HUES64 (cell line): ENCODE measurements around the gene NPTXR. TPM values are rescaled to one million over a fixed set of nuclear protein-coding genes. Genes with fewer than 3 reads are reported as not detected.

ENCODE experiments used
- H3K27ac ChIP-seq: 2 replicates; pipeline ENCODE4 v1.7.0; 2013; ENCODE audit warnings: low read depth, low read length, inconsistent platforms
- H3K27me3 ChIP-seq: 2 replicates; pipeline ENCODE4 v1.6.1; 2013; ENCODE audit warnings: mild to moderate bottlenecking, low read length; ENCODE audit not compliant: insufficient read depth
- H3K36me3 ChIP-seq: 2 replicates; pipeline ENCODE4 v1.6.1; 2013; ENCODE audit warnings: mild to moderate bottlenecking, low read length; ENCODE audit not compliant: insufficient read depth
- H3K4me1 ChIP-seq: 2 replicates; pipeline ENCODE4 v1.6.1; 2013; ENCODE audit warnings: mild to moderate bottlenecking, low read length, moderate library complexity; ENCODE audit not compliant: insufficient read depth
- H3K4me3 ChIP-seq: 2 replicates; pipeline ENCODE4 v1.5.1; 2013; ENCODE audit warnings: mild to moderate bottlenecking, low read length, moderate library complexity
- H3K9ac ChIP-seq: 2 replicates; pipeline ENCODE4 v1.6.1; 2013; ENCODE audit warnings: mild to moderate bottlenecking, low read depth, low read length
- H3K9me3 ChIP-seq: 2 replicates; pipeline ENCODE4 v1.6.1; 2013; ENCODE audit warnings: low read depth, low read length; ENCODE audit not compliant: insufficient read depth
- WGBS: fragments of 150-250, 120-280 bp; methylation state at CpG from one replicate; pipeline ENCODE4 v1.1.7; 2013; ENCODE audit warnings: missing lambda C conversion rate; 5-methylcytosine and 5-hydroxymethylcytosine counted together
- polyA plus RNA-seq, 2 experiments: library from polyadenylated mRNA; stranded (reverse); fragments of 50-300 nt; gene quantifications; one replicate each; pipeline ENCODE4 v1.2.3, GENCODE V29; 2013

Gene NPTXR
- polyA plus RNA-seq (2013, experiment 1 of 2) = 3.9 TPM
- 3.5 TPM for polyA plus RNA-seq (2013, experiment 2 of 2)

- H3K4me3 ChIP-seq = peak within 1 kb of the TSS; percentile 53
- peaks cover 59% of the 10 kb centered on the region for H3K27me3 ChIP-seq
- WGBS = under 1% methylated on average over 105 of the region's 105 CpGs
- peak within 1 kb of the TSS; percentile 54 for H3K9ac ChIP-seq
- H3K27ac ChIP-seq = no peak within 1 kb of the TSS
- no peaks in the 10 kb centered on the region for H3K4me1 ChIP-seq
- no peaks in the 10 kb centered on the region for H3K9me3 ChIP-seq
- H3K36me3 ChIP-seq = no peaks in the 10 kb centered on the region
These were observed at the start of gene NPTXR for GRCh38 chr22:38843657-38844314. Gene NPTXR, minus strand, starts transcription at chr22:38844028.

DNA sequence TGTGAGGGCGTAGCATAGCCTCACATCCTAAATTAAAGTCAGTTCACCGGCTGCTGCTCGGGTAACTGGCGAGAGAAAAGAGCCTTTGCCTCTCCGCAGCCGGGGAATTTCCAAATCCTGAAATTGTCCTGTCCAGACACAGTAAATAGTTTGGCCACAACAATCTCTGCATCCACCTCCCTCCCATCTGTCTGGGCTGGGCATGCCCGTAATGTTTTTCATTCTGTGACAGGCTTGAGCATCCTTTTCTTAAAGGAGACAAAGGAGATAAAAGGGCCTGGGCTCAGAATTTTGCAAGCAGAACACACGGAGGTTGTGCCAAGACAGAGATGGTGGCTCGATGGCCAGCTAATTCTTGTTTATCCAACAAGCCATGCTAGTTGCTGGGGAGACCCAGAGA is 47.4 kb upstream of the NPTXR start:
- no peak overlapping the region for H3K9ac ChIP-seq
- no peak overlapping the region for H3K27ac ChIP-seq
- no peak overlapping the region for H3K4me3 ChIP-seq
- no peaks in the 10 kb centered on the region for H3K36me3 ChIP-seq
- no peaks in the 10 kb centered on the region for H3K27me3 ChIP-seq
- no peaks in the 10 kb centered on the region for H3K4me1 ChIP-seq
- 83% methylated on average over 9 of the region's 9 CpGs for WGBS
- H3K9me3 ChIP-seq = no peaks in the 10 kb centered on the region

- Histone ChIP-seq H3K36me3 (no peaks in the 10 kb centered on the region), H3K9ac (no peak overlapping the region), H3K27ac (no peak overlapping the region), H3K9me3 (no peaks in the 10 kb centered on the region), H3K4me1 (no peaks in the 10 kb centered on the region), H3K27me3 (no peaks in the 10 kb centered on the region), H3K4me3 (no peak overlapping the region)
- WGBS = 91% methylated on average over 5 of the region's 5 CpGs
These were observed 46.5 kb upstream of the NPTXR start for GRCh38 chr22:38890377-38890776.

DNA sequence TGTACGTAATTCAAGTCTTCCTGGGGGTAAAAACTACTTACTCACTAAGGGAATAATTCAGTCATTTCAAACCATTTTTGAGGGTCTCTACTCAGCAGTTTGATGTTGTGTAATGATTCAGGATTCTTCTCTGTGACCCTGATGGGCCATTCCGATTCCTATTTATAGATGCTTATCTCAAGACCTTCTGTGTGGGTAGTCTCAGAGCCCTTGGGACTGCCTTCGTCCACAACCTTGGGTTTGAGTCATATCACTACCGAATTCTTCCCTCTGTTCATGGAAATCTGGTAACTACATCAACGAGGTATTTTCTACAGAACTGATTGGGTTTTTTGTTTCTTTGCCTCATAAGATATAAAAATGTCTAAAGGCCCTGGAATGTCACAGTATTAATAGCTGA is 42.5 kb upstream of the NPTXR start:
- Histone ChIP-seq H3K9me3 (no peaks in the 10 kb centered on the region), H3K27me3 (no peaks in the 10 kb centered on the region), H3K36me3 (no peaks in the 10 kb centered on the region), H3K4me3 (no peak overlapping the region), H3K27ac (no peak overlapping the region), H3K4me1 (no peaks in the 10 kb centered on the region), H3K9ac (no peak overlapping the region)
- WGBS = 90% methylated on average over 4 of the region's 5 CpGs

GRCh38 chr22:38882972-38883622 is 39.3 kb upstream of the NPTXR start:
- 72% methylated on average over 9 of the region's 9 CpGs for WGBS
- no peaks in the 10 kb centered on the region for H3K4me1 ChIP-seq

GRCh38 chr22:38881997-38882879 is 38.4 kb upstream of the NPTXR start:
- no peaks in the 10 kb centered on the region for H3K4me1 ChIP-seq
- 92% methylated on average over 8 of the region's 8 CpGs for WGBS
- H3K4me3 ChIP-seq = no peak overlapping the region
- no peak overlapping the region for H3K27ac ChIP-seq
- no peaks in the 10 kb centered on the region for H3K9me3 ChIP-seq
- no peak overlapping the region for H3K9ac ChIP-seq
- H3K36me3 ChIP-seq = no peaks in the 10 kb centered on the region
- H3K27me3 ChIP-seq = no peaks in the 10 kb centered on the region

More at GRCh38 chr22:38882972-38883622, 39.3 kb upstream of the NPTXR start:
- Histone ChIP-seq H3K9me3 (no peaks in the 10 kb centered on the region), H3K36me3 (no peaks in the 10 kb centered on the region), H3K27me3 (no peaks in the 10 kb centered on the region), H3K27ac (no peak overlapping the region), H3K9ac (no peak overlapping the region), H3K4me3 (no peak overlapping the region)

GRCh38 chr22:38881464-38881871 is 37.6 kb upstream of the NPTXR start:
- Histone ChIP-seq H3K27ac (no peak overlapping the region), H3K27me3 (no peaks in the 10 kb centered on the region), H3K4me1 (no peaks in the 10 kb centered on the region), H3K9ac (no peak overlapping the region), H3K9me3 (no peaks in the 10 kb centered on the region), H3K36me3 (no peaks in the 10 kb centered on the region), H3K4me3 (no peak overlapping the region)
- WGBS = 86% methylated on average over 9 of the region's 9 CpGs

- 0 out of 2 replicates have a peak, but pooled peaks cover 2% of the 10 kb centered on the region for H3K27me3 ChIP-seq
- WGBS = 97% methylated on average over 4 of the region's 5 CpGs
- no peaks in the 10 kb centered on the region for H3K36me3 ChIP-seq
- no peaks in the 10 kb centered on the region for H3K9me3 ChIP-seq
- no peaks in the 10 kb centered on the region; the same call in 1 of the 2 replicates for H3K4me1 ChIP-seq
- no peak overlapping the region for H3K9ac ChIP-seq
- H3K27ac ChIP-seq = no peak overlapping the region
- H3K4me3 ChIP-seq = no peak overlapping the region
These were observed 36.1 kb upstream of the NPTXR start for GRCh38 chr22:38879961-38880360.

DNA sequence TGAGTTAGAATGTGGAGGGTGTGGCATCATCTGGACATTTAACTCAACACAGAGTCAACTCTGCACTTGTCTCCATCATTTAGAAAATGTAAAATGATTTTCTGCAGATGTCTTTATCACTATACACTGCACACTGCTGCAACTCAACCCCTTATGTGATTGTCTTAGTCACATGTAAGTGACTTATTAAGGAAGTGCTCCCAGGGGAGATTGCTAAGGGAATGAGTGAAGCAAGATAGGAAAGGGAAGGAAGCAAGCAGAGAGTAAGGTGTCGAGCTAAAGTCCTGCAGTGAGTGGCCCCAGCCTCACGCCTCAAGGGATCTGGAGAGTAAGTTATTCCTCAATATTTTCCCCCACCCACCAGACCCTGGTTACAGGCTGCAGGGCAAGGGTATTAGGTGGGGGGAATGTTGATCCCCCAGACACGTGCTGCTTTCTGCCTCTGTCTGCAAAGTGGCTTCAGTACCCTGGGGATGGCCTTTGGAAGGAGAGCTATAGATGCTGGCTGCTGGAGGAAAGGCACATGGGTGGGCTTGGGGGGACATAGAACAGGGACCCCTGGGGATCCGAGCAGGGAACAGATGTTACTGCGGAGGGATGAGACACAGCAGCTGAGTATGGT is 35.4 kb upstream of the NPTXR start:
- 87% methylated on average over 4 of the region's 5 CpGs for WGBS
- Histone ChIP-seq H3K9me3 (no peaks in the 10 kb centered on the region), H3K9ac (no peak overlapping the region), H3K27me3 (0 out of 2 replicates have a peak, but pooled peaks cover 3% of the 10 kb centered on the region), H3K27ac (no peak overlapping the region), H3K36me3 (no peaks in the 10 kb centered on the region), H3K4me3 (no peak overlapping the region), H3K4me1 (no peaks in the 10 kb centered on the region; the same call in 1 of the 2 replicates)

GRCh38 chr22:38878001-38878400 is 34.2 kb upstream of the NPTXR start:
- H3K9me3 ChIP-seq = no peaks in the 10 kb centered on the region
- H3K4me1 ChIP-seq = peaks cover 11% of the 10 kb centered on the region
- H3K4me3 ChIP-seq = no peak overlapping the region
- H3K36me3 ChIP-seq = no peaks in the 10 kb centered on the region
- 92% methylated on average over 4 of the region's 4 CpGs for WGBS
- H3K27ac ChIP-seq = no peak overlapping the region
- H3K9ac ChIP-seq = no peak overlapping the region
- 0 out of 2 replicates have a peak, but pooled peaks cover 6% of the 10 kb centered on the region for H3K27me3 ChIP-seq
